ENCODE measurements around the gene SEMA3G.

SEMA3G gene

DNA sequence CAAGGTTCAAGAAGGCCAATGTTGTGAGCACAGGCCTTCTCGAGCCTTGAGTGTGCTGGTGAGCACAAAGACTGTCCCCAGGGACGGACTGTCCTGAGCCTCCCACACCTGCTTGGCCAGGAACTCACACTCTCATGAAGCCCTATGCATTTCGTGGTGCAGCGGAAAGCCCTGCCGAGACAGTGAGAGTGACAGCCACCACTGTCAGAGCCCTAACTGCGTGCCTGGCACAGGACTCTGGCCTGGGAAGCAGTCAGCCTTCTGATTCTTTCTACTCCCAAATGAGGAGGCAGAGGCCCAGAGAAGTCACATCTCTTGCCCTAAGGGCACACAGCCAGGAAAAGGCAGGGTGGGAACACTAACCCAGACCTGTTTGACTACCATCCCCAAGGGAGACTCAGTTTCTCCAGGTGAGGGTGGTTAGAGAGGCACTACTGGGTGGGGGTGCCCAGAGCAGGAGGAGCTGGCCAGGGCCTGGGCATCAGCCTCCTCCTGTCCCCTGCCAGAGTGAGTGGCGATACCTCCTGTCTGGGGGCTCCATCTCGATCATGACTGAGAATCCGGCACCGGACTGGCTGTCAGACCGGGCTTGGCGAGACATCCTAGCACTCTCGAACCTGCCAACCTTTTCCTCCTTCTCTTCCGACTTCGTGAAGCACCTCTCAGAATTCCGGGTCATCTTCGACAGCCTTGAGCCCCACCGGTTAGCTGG lies 50.8 kb downstream of the SEMA3G start:
- DNase-seq, result no peak

DNA sequence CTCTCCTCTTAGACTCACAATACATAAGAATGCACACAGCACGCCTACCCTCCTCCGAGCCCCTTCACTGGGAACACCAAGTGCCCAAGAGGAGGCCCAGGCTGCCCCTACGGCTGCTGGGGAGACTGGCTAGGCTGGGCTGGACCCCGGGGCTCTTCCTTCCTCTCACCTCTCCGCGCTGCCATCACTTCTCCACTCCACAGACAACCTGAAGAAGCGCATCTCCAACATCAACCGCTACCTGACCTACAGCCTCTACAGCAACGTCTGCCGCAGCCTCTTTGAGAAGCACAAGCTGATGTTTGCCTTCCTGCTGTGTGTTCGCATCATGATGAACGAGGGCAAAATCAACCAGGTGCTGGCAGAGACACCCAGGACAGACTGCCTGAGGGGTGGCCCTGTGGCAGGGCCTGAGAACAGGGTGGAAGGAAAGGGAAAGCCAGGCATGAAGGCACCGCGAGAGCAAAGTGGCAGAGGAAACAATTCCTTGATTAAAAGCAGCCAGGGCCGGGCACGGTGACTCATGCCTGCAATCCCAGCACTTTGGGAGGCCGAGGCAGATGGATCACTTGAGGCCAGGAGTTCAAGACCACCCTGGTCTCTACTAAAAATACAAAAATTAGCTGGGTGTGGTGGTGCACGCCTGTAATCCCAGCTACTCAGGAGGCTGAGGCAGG lies 51.6 kb downstream of the SEMA3G start:
- no peak for DNase-seq

DNA sequence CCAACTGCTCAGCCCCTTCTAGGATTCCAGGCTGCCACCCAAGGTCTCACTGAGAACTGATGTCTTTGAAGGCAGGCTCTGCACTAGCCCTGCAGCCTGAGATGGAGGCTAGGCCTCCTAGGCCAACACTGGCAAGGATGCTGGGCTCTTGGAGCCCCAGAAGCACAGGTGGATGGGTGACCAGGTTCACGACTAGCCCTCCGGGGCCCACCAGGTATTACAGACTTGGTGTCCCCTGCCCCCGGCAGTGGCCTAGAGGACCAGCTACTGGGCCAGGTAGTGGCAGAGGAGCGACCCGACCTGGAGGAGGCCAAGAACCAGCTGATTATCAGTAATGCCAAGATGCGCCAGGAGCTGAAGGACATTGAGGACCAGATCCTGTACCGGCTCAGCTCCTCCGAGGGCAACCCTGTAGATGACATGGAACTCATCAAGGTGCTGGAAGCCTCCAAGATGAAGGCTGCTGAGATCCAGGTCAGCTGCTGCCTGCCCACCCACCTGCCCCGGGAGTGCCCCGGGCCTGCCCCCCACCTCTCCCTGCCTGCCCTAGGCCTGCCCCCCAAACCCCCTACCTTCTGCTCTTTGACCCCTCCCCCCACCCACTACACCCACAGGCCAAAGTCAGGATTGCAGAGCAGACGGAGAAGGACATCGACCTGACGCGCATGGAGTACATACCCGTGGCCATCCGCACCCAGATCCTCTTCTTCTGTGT lies 52.5 kb downstream of the SEMA3G start:
- DNase-seq, result no peak

DNA sequence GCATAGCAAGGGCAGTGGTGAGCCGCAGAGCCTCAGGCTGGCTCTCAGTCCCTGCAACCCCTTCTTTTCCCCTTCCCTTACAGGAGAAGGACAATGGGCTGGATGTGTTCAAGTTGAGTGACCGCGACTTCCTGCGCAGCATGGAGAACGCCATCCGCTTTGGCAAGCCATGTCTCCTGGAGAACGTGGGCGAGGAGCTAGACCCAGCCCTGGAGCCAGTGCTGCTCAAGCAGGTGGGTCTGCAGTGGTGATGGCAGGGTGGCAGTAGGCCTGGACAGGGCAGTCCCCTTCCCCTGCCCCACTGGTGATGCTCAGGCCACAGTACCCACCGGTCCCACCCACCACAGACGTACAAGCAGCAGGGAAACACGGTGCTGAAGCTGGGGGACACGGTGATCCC lies 53.8 kb downstream of the SEMA3G start:
- no peak for DNase-seq

DNA sequence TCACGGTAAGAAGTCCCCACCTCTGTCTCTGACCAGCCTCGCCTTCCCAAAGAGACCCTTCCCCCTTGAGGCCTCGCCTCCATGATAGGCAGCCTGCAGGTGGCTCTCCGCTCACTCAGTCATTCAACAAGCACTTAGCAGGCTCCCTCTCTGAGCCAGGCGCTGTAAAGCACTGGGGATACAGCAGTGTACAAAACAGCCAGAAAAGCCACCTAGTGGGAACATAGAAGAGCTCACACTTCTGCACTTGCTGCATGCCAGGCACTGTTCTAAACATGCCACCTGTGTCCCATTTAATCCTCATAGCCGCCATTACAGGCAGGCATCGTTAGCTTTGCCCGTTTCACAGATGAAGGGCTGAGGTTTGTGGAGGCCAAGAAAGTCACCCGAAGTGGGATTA lies 56.0 kb downstream of the SEMA3G start:
- DNase-seq, result peak; percentile 74

DNA sequence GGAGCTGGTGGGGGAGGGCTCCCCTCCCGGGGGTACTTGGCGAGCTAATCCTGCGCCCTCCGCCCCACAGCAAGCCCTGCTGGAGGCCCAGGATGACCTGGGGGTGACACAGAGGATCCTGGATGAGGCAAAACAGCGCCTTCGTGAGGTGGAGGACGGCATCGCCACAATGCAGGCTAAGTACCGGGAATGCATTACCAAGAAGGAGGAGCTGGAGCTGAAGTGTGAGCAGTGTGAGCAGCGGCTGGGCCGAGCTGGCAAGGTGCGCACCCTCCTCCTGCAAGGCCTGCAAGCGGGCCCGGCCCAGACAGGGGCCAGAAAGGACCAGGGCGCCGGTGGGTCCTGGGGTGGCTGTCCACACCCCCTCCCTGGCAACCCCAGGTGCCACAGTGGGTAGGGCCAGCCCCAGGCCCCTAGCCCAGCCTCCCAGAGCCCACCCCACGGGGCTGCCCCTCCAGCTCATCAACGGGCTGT lies 56.5 kb downstream of the SEMA3G start:
- DNase-seq, result no peak

DNA sequence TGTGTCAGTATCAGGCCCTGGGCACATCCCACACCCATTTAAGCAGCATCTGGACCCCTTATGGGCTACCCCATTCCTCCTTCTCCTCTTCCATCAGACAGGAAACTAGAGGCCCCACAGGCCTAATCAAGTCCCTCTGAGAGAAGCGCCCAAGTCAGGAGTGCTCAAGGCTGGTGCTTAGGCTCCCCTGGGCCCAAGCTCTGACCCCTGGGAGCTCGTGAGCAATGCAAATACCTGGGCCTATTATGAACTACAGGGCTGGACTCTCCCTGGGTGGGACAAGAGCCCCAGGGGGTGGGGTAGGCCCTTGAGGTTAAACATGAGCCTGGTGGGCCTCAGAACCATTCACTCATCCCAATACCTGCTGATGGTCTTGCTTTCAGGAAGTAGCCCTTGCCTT lies 57.4 kb downstream of the SEMA3G start:
- DNase-seq, result no peak

DNA sequence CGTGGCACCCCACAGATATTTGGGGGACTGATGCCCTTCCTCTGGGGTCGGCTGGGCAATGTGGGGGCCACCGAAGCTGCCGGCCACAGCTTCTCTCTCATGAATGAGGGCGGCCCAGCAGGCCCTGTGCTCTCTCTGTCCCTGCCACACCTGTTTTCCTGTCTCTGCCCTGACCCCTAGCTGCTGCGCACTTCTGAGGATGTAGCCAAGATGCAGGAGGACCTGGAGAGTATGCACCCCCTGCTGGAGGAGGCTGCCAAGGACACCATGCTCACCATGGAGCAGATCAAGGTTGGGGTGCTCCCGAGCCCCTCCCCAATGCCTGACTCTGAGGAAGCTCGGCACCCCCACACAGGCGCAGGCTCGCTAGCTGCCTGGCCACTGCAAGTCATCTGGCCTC lies 59.7 kb downstream of the SEMA3G start:
- peak; percentile 99 for DNase-seq

DNA sequence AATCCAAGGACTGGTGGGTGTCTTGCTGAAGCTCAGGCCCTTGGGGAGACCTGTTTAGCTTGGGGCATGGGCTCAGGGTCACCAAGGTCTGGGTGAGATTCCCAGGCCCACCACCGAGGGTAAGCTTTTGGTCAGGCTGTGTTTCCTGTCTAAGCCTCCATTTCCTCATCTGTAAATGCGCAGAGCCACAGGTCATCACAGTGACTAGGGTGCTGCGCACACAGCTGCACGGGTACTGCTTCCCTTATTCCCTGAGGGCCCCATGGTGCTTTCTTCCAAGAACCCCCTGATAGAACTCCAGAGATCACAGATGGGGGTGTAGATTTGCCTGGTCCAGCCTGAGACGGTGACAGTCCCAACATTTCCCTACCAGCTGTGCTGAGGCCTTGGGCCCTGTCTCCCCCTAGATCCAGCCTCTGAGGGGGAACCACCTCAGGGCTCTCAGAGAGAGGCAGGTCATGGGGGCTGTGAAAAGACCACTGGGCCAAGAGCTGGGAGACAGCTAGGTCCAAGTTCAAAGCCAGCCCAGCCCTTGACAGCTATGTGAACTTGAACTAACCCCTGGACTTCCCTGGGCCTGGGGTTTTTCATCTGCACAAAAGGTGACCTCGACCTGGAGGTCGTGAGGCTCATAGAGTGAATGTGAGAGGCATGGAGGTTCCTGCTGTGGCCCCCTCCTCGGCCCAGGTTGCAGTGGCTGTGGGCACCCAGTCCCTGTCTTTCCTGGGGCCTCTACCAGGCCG lies 60.7 kb downstream of the SEMA3G start:
- no peak for DNase-seq

DNA sequence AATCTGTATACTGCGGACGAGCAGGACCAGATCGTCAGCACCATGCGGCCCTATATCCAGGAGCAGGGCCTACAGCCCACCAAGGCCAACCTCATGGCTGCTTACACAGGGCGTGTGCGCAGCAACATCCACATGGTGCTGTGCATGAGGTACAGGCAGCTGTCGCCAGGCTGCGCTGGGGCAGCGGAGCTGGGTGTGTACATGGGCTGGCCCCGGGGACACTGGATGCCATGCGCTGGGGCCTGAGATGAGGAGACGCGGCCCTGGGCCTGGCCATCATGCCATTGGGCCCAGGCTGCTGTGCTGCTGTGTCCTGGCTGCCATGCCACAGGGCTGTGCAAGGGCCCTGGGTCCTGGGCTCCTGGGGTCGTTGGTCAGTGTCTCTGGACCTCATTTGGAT lies 61.5 kb downstream of the SEMA3G start:
- DNase-seq, result no peak
